HG02840 (cell line): Measurements from ENCODE around the gene PRKCSH.
"Not testable (repeated sequence)": the region's sequence is repeated elsewhere in the genome, so short reads cannot be mapped to it uniquely, and the experiment has no call there.

Experiments
- ATAC-seq: cut with Tn5 transposase; IDR thresholded peaks from one replicate; pipeline ENCODE4 v1.9.1; 2021; ENCODE audit warnings: mild to moderate bottlenecking, moderate library complexity, moderate number of reproducible peaks; ENCODE audit not compliant: unreplicated experiment, low FRiP score

The PRKCSH gene

DNA sequence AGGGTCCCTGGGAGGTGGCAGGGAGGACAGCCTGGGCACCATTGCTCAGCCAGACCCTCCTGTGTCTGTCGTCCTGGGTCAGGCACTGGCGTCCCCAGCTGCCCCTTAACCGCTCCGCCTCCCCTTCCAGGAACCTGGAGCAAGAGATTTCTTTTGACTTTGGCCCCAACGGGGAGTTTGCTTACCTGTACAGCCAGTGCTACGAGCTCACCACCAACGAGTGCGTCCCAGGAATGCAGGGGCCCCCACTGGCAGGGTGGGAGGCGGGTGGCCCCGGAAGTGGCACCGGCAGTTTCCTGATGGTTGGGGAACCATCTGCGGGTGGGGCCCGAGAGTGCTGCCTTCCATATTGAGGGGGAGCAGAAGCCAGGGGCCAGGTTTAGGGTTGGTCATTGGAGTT, 13.0 kb downstream of the PRKCSH start:
- no peak for ATAC-seq

- ATAC-seq, result no peak
These were observed 13.6 kb downstream of the PRKCSH start for GRCh38 chr19:11448923-11449554.

DNA sequence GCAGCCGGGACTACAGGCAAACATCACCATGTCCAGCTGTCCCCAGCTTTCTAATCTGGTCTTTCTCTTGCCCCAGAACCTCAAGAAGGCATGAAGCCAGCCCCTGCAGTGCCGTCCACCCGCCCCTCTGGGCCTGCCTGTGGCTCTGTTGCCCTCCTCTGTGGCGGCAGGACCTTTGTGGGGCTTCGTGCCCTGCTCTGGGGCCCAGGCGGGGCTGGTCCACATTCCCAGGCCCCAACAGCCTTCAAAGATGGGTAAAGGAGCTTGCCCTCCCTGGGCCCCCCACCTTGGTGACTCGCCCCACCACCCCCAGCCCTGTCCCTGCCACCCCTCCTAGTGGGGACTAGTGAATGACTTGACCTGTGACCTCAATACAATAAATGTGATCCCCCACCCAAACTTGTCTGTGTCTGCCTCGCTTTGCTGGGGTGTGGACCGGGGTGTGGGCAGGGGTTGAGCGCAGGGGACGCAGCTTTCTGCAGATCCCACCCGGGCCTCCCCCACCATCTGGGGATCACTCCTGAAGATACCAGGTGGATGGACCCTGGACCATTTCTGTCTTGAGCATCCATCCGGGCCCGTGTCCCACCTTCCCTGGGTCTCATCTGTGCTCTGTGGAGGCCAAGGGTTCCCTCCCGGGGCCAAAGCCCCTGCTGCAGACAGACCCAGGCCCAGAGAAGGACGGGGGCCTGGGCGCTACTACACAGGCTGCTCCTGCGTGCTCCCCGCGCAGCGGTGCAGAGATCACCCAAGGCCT, 15.3 kb downstream of the PRKCSH start:
- ATAC-seq, result no peak

DNA sequence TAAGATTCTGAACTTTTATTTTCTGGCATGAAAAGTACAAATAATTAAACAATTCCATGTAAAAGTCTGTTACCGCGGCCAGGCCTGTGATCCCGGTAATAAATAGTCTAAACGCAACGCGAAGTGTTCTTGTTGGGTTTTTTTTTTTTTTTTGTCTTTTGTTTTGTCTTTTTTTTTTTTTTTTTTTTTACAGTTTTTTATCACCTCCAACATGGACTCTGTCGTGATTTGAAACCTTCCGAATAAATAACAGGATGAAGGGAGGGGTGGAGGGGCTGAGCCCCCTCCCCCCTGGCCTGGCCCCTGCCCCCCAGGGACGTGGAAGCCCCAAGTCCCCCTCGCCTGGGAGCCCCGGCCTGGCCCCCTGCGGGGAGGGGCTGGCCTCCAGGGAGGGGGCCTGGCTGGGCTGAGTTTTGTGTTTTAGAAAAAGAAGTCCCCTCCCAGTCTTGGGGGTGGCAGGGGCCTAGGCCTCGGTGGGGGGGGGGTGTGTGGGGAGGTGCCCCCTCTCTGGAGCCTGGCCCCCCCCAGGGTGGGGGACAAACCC, 16.0 kb downstream of the PRKCSH start:
- ATAC-seq, result no peak

DNA sequence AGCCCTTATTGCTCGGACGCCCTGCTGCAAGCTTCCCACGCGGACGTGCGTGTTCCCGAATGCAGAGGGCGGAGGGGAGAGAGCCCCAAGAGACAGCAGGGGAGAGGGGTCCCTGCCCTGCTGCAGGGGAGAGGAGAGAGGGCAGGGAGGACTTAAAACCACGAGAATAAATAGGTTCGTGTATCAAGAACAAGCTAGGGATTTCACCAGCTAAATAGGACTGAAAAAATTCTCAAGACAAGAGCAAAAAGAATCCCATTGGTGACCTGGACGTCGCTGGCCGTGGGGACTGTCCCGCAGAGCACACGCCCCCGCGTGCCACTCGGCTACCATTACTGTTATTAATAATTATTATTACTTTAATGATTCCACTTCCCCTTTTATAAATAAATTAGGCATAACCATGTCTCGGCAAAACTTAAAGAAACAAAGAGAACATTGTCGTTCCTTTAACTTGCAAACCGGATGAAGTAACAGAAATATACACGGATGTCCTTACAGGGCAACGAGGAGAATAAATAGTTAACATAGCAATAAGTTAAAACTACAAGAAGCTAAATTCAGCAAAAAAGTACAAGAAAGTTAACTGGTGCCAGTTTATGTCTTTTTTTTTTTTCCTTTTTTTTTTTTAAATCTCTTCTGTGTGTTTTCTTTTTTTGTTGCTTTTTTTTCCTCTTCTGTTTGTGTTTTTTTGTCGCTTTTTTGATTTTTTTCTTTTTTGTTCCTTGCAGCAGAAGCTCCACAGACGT, 16.6 kb downstream of the PRKCSH start:
- no peak for ATAC-seq

- no peak for ATAC-seq
These were observed 17.3 kb downstream of the PRKCSH start for GRCh38 chr19:11452620-11453310.

DNA sequence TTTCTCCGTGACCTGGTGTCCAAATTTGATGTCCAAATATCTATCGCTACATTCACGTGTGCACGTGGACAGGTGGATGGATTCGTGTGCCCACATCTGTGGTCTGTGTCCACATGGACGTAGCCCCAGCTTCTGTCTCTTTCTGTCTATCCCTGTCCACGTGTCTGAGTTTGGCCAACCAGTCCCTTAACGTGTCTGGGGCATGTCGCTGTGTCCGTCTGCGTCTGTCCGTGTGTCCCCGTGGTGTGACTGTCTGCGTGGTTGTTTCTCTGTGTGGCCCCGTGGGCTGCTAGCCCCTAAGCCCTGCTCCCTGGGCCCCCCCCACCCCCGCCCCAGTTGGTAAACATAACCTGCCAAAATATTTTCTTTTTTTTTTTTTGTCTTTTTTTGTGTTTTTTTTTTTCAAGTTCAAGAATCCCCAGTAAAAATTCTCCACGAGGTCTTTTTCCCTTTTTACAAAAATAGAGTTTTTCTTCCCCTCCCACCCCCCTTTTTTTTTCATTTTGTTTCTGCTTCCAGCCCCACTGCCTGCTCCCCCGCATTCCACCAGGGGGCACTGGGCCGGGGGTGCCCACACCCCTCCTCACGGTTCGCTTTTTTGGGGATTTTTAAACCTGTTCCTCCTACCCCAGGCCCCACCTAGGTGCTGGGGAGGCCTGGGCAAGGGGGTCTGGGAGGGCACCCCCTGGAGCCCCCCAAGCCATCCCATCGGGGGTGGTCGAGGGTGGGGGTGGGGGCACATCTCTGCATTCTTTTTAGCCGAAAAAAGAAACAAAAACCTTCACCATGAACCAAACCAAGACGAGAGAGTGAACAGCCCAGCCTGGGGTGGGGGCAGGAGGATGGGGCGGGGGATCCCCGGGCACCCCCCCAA, 18.3 kb downstream of the PRKCSH start:
- ATAC-seq, result no peak

DNA sequence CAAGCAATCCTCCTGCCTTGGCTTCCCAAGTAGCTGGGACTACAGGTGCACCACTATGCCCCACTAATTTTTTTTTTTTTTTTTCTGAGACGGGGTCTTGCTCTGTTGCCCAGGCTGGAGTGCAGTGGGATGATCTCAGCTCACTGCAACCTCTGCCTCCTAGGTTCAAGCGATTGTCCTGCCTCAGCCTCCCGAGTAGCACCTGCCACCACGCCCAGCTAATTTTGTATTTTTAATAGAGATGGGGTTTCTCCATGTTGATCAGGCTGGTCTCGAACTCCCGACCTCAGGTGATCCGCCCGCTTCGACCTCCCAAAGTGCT, 19.8 kb downstream of the PRKCSH start:
- not testable (repeated sequence) for ATAC-seq

DNA sequence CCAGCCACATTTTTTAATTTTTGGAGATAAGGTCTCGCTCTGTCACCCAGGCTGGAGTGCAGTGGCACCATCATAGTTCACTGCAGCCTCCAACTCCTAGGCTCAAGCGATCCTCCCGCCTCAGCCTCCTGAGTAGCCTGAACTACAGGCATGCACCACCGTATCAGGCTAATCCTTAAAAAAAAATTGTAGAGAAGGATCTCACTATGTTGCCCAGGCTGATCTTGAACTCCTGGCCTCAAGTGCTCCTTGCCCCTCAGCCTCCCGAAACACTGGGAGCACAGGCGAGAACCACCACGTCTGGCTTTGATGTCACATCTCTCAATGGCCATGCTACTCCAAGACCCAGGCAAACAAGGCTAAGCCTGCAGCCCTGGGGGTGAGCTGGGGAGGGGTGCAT, 21.2 kb downstream of the PRKCSH start:
- ATAC-seq, result no peak

GRCh38 chr19:11457115-11457514, 21.7 kb downstream of the PRKCSH start:
- ATAC-seq, result no peak

DNA sequence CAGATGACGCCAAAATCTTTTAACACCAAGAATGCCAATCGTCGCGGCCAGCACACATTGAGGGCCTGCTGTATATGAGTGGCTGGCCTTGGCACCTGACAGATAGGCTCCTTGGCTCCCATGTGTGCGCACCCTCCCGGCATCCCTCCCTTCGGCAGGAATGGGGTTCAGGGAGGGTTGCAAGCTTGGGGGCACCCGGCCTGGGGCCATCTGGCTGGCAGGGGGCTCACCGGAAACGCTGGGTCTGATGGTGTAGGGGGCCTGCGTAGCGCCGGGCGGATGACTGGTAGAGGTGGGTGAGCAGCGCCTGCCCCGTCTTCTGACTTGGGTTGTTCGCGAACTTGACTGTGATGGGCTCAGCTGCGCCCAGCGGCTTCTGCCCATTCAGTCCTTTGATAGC, 22.4 kb downstream of the PRKCSH start:
- ATAC-seq, result no peak

GRCh38 chr19:11458236-11458900, 22.9 kb downstream of the PRKCSH start:
- ATAC-seq, result no peak

DNA sequence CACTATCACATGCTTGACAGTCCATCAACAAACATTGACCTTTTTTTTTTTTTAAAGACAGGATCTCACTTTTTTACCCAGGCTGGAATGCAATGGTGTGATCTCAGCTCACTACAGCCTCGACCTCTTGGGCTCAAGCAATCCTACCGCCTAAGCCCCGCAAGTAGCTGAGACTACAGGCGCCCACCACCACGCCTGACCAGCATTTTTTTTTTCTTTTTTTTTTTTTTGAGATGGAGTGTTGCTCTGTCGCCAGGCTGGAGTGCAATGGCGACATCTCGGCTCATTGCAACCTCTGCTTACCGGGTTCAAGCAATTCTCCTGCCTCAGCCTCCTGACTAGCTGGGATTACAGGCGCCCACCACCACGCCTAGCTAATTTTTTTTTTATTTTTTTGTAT, 23.5 kb downstream of the PRKCSH start:
- not testable (repeated sequence) for ATAC-seq

- no peak for ATAC-seq
These were observed 24.8 kb downstream of the PRKCSH start for GRCh38 chr19:11460207-11460606.

DNA sequence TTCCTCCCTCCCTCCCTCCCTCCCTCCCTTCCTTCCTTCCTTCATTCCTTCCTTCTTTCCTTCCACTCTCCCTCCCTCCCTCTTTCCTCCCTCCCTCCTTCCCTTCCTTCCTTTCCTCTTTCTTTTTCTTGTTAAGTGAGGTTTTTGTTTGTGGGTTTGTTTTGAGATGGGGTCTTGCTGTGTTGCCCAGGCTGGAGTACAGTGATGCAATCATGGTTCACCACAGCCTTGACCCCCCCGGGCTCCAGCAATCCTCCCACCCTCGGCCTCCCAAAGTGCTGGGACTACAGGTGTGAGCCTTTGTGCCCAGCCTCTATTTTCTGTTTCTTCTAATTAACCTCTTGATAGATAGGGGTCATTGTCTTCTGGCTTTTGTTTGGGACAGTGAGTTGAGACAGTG, 26.0 kb downstream of the PRKCSH start:
- no peak for ATAC-seq

DNA sequence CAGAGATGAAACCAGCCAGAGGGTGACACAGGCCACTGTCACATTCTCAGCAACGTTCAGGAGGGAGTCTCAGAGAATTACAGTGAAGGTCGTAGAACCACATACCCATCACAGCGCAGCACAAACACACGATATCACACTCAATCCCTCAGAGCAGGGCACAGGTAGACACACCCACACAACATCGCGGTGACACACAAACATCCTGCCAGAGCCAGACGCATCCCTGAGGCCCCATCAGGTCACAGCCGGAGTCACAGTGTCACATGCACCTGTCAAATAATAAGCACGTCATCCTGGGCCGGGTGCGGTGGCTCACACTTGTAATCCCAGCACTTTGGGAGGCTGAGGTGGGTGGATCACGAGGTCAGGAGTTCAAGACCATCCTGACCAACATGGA, 28.0 kb downstream of the PRKCSH start:
- no peak for ATAC-seq

DNA sequence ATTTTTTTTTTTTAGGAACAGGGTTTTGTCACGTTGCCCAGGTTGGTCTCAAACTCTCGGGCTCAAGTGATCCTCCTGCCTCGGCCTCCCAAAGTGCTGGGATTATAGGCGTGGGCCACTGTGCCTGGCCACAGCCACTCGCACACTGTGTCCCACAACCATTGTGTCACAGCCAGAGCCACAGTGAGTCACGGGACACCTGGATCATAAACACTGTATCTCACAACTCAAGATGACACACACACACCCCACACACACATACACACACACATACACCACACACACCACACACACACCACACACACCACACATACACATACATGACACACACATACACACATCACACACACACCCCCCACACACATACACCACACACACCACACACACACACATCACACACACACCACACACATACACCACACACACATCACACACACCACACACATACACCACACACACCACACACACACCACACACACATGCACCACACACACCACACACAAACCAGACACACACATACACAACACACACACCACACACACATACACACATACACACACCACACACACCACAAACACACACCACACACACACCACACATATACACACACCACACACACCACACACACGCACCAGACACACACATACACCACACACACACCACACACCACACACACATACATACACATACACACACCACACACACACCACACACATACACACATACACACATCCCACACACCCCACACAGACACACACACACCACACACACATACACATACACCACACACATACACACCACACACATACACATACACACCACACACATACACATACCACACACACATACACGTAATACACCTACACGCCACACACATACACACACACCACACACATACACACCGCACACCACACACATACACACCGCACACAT, 29.2 kb downstream of the PRKCSH start:
- ATAC-seq, result no peak

GRCh38 chr19:11465600-11465999, 30.2 kb downstream of the PRKCSH start:
- no peak for ATAC-seq
